AG09309 (cell line): Measurements from ENCODE around the gene SOBP.

Experiments used
- DNase-seq: peaks from one replicate; pipeline ENCODE4 v3.0.0-alpha.2; 2010; ENCODE audit warnings: low read depth
- H3K4me3 ChIP-seq: 2 replicates; pipeline ENCODE4 v1.5.1; 2011; ENCODE audit warnings: mild to moderate bottlenecking, low read depth, low read length, moderate library complexity; ENCODE audit not compliant: control insufficient read depth
- CTCF ChIP-seq: IDR thresholded peaks from 2 replicates; pipeline ENCODE4 v1.5.1; 2011; ENCODE audit warnings: mild to moderate bottlenecking, low read depth, low read length, inconsistent platforms; ENCODE audit not compliant: insufficient read depth, control insufficient read depth; ENCODE audit errors: missing control alignments

Gene SOBP

GRCh38 chr6:107569473-107569872 is 79.6 kb downstream of the SOBP start:
- H3K4me3 ChIP-seq, result no peak overlapping the region
- DNase-seq, result no peak
- no peak for TF ChIP-seq CTCF

GRCh38 chr6:107571354-107571753 is 81.4 kb downstream of the SOBP start:
- DNase-seq, result no peak
- TF ChIP-seq CTCF, result no peak
- no peak overlapping the region for H3K4me3 ChIP-seq

- no peak overlapping the region for H3K4me3 ChIP-seq
- no peak for TF ChIP-seq CTCF
- DNase-seq, result no peak
These were observed 83.0 kb downstream of the SOBP start for GRCh38 chr6:107572886-107573285.

- no peak for TF ChIP-seq CTCF
- DNase-seq, result no peak
- no peak overlapping the region for H3K4me3 ChIP-seq
These were observed 84.9 kb downstream of the SOBP start for GRCh38 chr6:107574856-107575255.

- no peak overlapping the region for H3K4me3 ChIP-seq
- TF ChIP-seq CTCF, result no peak
- DNase-seq, result peak; percentile 27
These were observed 86.9 kb downstream of the SOBP start for GRCh38 chr6:107576852-107577251.

GRCh38 chr6:107578642-107579341 is 88.9 kb downstream of the SOBP start:
- H3K4me3 ChIP-seq, result no peak overlapping the region

More at GRCh38 chr6:107578642-107579341, 88.9 kb downstream of the SOBP start:
- TF ChIP-seq CTCF, result no peak
- DNase-seq, result no peak
